Natural killer cell (primary cell): ENCODE results near the gene PAN3. TPM values are rescaled to one million over a fixed set of nuclear protein-coding genes. Genes with fewer than 3 reads are reported as not detected.

Experiments used
- ATAC-seq, 3 donors: fragments of 150-1000 bp in 2 of 3; fragments of 200-7000 bp in 1 of 3; cut with Tn5 transposase; 1 replicate in 1 of 3; 2 replicates in 2 of 3; pipeline ENCODE4 v1.10.0; 2021; ENCODE audit warnings: mild to moderate bottlenecking in 2 of 3, moderate library complexity in 2 of 3
- DNase-seq, 2 donors: peaks; one replicate each; pipeline versions ENCODE4 v3.0.0 to v3.0.0-alpha.2; 2013 to 2021; ENCODE audit warnings: mixed read lengths in 1 of 2
- H3K27ac ChIP-seq: one replicate; pipeline ENCODE4 v1.5.1; 2013; ENCODE audit warnings: mild to moderate bottlenecking, low read length
- H3K27me3 ChIP-seq: one replicate; pipeline ENCODE4 v1.6.1; 2013; ENCODE audit warnings: low read length; ENCODE audit not compliant: control insufficient read depth, insufficient read depth
- H3K36me3 ChIP-seq: one replicate; pipeline ENCODE4 v1.6.1; 2013; ENCODE audit warnings: low read length; ENCODE audit not compliant: control insufficient read depth, insufficient read depth
- H3K4me1 ChIP-seq: one replicate; pipeline ENCODE4 v1.6.1; 2013; ENCODE audit warnings: low read length; ENCODE audit not compliant: control insufficient read depth, insufficient read depth
- H3K4me3 ChIP-seq: one replicate; pipeline ENCODE4 v1.5.1; 2013; ENCODE audit warnings: low read length
- H3K9me3 ChIP-seq: one replicate; pipeline ENCODE4 v1.6.1; 2013; ENCODE audit warnings: low read length; ENCODE audit not compliant: control insufficient read depth, insufficient read depth
- H3K27ac Mint-ChIP-seq, 2 donors: one replicate each; pipeline ENCODE4 v1.8.0; 2022; ENCODE audit warnings: mild to moderate bottlenecking in 2 of 2, mixed read lengths in 2 of 2, moderate library complexity in 1 of 2
- H3K27me3 Mint-ChIP-seq, 2 donors: one replicate each; pipeline ENCODE4 v1.8.0; 2022; ENCODE audit warnings: low read depth in 2 of 2, mixed read lengths in 2 of 2
- H3K36me3 Mint-ChIP-seq: one replicate; pipeline ENCODE4 v1.8.0; 2022; ENCODE audit warnings: mixed read lengths
- H3K4me1 Mint-ChIP-seq, 2 donors: one replicate each; pipeline ENCODE4 v1.8.0; 2022; ENCODE audit warnings: mixed read lengths in 2 of 2
- H3K4me3 Mint-ChIP-seq: one replicate; pipeline ENCODE4 v1.8.0; 2022; ENCODE audit warnings: mild to moderate bottlenecking, moderate library complexity, mixed read lengths
- H3K9me3 Mint-ChIP-seq, 2 donors: one replicate each; pipeline ENCODE4 v1.8.0; 2022; ENCODE audit warnings: mixed read lengths in 2 of 2
- WGBS: methylation state at CpG from one replicate; pipeline ENCODE4 v1.1.7; 2013; ENCODE audit warnings: missing lambda C conversion rate; ENCODE audit not compliant: insufficient coverage; 5-methylcytosine and 5-hydroxymethylcytosine counted together
- intact Hi-C: fragments of 100-400 bp; cut with micrococcal nuclease; formaldehyde crosslinking; loops from one replicate; pipeline ENCODE4 v1.14.2; 2022
- total RNA-seq, 4 donors: library from RNA; stranded (reverse); fragments of 120-200 nt in 1 of 4; gene quantifications; one replicate each; pipeline versions ENCODE4 v1.2.3 to v1.2.4, GENCODE V29; 2013 to 2022
- TF ChIP-seq, protein P1 (sequence below): fragments of 200-600 bp; IDR thresholded peaks from one replicate; pipeline ENCODE4 v1.8.0; 2022; ENCODE audit warnings: antibody characterized with exemption

PAN3 gene
- total RNA-seq, 3 donors from 2014 or later (not counting 1 experiment from before 2014, with no cell fraction given) = 80.0 to 94.2 (median 91.7) TPM

DNA sequence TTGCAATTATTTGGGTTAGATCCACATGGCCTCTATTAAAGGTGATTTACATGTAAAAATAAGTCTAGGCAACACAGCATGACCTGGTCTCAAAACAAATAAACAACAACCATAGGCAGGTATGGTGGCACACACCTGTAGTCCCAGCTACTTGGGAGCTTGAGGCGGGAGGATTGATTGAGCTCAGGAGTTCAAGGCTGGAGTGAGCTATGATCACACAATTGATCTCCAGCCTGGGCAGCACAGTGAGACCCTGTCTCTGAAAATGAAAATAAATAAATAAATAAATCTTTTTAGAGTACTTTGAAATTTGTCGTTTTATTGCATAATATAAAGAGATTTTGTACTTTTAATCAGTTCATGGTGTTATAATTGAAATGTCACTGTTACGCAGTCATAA is 93.3 kb downstream of the PAN3 start:
- Mint-ChIP-seq H3K27ac (no peak overlapping the region), H3K36me3 (no peaks in the 10 kb centered on the region), H3K27me3 (no peaks in the 10 kb centered on the region), H3K9me3 (no peaks in the 10 kb centered on the region), H3K4me3 (no peak overlapping the region), H3K4me1 (peaks cover 22 to 25% of the 10 kb centered on the region in 2 donors)
- ATAC-seq (no peak), DNase-seq (no peak)
- WGBS = 92% methylated on average over 1 of the region's 3 CpGs
- Histone ChIP-seq H3K4me1 (no peaks in the 10 kb centered on the region), H3K27ac (no peak overlapping the region), H3K9me3 (no peaks in the 10 kb centered on the region), H3K36me3 (peaks cover 11% of the 10 kb centered on the region), H3K27me3 (no peaks in the 10 kb centered on the region), H3K4me3 (no peak overlapping the region)
- intact Hi-C loops = no loop called here
- TF ChIP-seq, protein P1, sequence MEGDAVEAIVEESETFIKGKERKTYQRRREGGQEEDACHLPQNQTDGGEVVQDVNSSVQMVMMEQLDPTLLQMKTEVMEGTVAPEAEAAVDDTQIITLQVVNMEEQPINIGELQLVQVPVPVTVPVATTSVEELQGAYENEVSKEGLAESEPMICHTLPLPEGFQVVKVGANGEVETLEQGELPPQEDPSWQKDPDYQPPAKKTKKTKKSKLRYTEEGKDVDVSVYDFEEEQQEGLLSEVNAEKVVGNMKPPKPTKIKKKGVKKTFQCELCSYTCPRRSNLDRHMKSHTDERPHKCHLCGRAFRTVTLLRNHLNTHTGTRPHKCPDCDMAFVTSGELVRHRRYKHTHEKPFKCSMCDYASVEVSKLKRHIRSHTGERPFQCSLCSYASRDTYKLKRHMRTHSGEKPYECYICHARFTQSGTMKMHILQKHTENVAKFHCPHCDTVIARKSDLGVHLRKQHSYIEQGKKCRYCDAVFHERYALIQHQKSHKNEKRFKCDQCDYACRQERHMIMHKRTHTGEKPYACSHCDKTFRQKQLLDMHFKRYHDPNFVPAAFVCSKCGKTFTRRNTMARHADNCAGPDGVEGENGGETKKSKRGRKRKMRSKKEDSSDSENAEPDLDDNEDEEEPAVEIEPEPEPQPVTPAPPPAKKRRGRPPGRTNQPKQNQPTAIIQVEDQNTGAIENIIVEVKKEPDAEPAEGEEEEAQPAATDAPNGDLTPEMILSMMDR = no peak

DNA sequence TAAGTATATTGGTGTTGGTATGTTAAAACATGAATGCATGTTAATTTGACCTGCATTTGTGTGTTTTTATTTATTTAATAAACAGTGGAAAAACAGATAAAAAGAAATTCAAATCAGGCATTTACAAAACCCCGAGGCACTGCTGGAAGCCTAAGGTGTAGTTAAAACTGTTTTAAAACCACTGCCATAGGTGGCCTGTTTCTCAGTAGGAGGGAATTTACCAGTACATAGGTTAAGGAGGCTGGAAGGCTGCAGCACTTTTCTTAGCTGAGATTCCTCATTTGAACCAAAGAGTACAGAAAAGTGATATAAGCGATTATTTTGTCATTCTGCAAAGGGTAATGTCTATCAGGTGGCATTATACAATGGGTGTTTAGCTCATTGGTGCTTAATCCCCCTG is 99.6 kb downstream of the PAN3 start:
- Mint-ChIP-seq H3K36me3 (no peaks in the 10 kb centered on the region), H3K4me3 (no peak overlapping the region), H3K4me1 (peaks cover 0 to 20% of the 10 kb centered on the region in 2 donors), H3K27me3 (no peaks in the 10 kb centered on the region), H3K9me3 (no peaks in the 10 kb centered on the region), H3K27ac (peak overlapping the region in 1 of 2 donors; percentile 44)
- WGBS = 89% methylated on average over 2 of the region's 2 CpGs
- Histone ChIP-seq H3K27ac (no peak overlapping the region), H3K36me3 (peaks cover 22% of the 10 kb centered on the region), H3K4me1 (no peaks in the 10 kb centered on the region), H3K27me3 (no peaks in the 10 kb centered on the region), H3K9me3 (no peaks in the 10 kb centered on the region), H3K4me3 (no peak overlapping the region)
- intact Hi-C loops = no loop called here
- ATAC-seq = no peak
- DNase-seq = no peak
- TF ChIP-seq, protein P1 = no peak

DNA sequence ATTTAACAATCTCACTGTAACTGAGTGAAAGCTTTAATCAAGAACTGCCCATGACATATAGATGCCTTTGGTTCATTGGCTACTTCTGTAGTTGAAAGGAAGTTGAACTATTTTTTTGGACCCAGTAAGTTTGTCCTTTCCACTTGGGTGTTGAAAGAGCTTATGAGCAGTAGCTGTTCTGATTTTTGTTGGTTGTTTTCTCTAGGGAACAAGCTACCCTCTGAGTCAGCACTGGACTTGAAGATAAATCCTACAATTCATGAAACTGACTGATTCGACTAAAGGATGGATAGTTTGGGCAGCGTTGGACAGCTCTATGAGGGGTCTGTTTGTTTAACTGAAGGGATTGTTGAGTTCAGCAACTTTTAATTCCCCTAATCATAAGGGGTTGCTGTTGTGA is 101.0 kb downstream of the PAN3 start:
- H3K27me3 Mint-ChIP-seq = no peaks in the 10 kb centered on the region
- 100% methylated on average over 1 of the region's 2 CpGs for WGBS
- Histone ChIP-seq H3K27me3 (no peaks in the 10 kb centered on the region), H3K4me1 (no peaks in the 10 kb centered on the region), H3K27ac (no peak overlapping the region), H3K4me3 (no peak overlapping the region), H3K9me3 (no peaks in the 10 kb centered on the region), H3K36me3 (peaks cover 20% of the 10 kb centered on the region)
- no peak for ATAC-seq
- H3K36me3 Mint-ChIP-seq = no peaks in the 10 kb centered on the region
- H3K9me3 Mint-ChIP-seq = no peaks in the 10 kb centered on the region
- intact Hi-C loops = no loop called here
- TF ChIP-seq, protein P1 = no peak
- peaks cover 0 to 20% of the 10 kb centered on the region in 2 donors for H3K4me1 Mint-ChIP-seq
- no peak overlapping the region for H3K4me3 Mint-ChIP-seq
- peak overlapping the region in 1 of 2 donors; percentile 44 for H3K27ac Mint-ChIP-seq
- no peak for DNase-seq

DNA sequence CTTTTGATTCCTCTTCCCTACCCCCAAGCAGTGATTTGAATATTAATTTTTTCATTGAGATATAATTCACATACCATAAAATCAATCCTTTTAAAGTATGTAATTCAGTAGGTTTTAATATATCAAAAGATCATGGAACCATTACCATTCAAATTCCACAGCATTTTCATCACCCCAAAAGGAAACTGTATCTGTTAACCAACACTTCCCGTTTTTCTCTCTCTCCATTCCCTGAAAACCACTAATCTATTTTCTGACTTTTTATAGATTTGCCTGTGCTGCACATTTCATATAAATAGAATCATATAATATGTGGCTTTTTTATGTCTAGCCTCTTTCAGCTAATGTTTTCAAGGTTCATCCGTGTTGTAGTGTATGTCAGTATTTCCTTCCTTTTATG is 107.1 kb downstream of the PAN3 start:
- H3K4me1 Mint-ChIP-seq = peaks cover 48 to 49% of the 10 kb centered on the region in 2 donors
- H3K9me3 Mint-ChIP-seq = no peaks in the 10 kb centered on the region
- no peak for DNase-seq

More for the DNA sequence above, 107.1 kb downstream of the PAN3 start:
- Mint-ChIP-seq H3K4me3 (no peak overlapping the region), H3K27me3 (no peaks in the 10 kb centered on the region), H3K36me3 (no peaks in the 10 kb centered on the region), H3K27ac (peak overlapping the region; percentile 47 to 50)
- 33% methylated on average over 1 of the region's 2 CpGs for WGBS
- Histone ChIP-seq H3K27me3 (no peaks in the 10 kb centered on the region), H3K4me3 (no peak overlapping the region), H3K36me3 (peaks cover 12% of the 10 kb centered on the region), H3K27ac (no peak overlapping the region), H3K9me3 (no peaks in the 10 kb centered on the region), H3K4me1 (peaks cover 4% of the 10 kb centered on the region)
- ATAC-seq = no peak
- intact Hi-C loops = no loop called here
- TF ChIP-seq, protein P1 = no peak
